Keratinocyte (primary cell): ENCODE data around the gene LCOR.
A peak's percentile ranks its signal among the peaks of the same experiment; 100 is the strongest.

Experiments used
- CTCF ChIP-seq, 3 experiments: IDR thresholded peaks in 1 of 3; conservative IDR thresholded peaks in 1 of 3; optimal IDR thresholded peaks in 1 of 3; 2 replicates in 2 of 3; 3 replicates in 1 of 3; pipeline versions ENCODE3 to v1.5.1; 2011; ENCODE audit warnings: low read length in 3 of 3, mild to moderate bottlenecking in 3 of 3, moderate library complexity in 2 of 3, control low read depth in 1 of 3, inconsistent platforms in 1 of 3; ENCODE audit not compliant: insufficient read depth in 2 of 3; ENCODE audit errors: extremely low read depth in 1 of 3
- EZH2 ChIP-seq: IDR thresholded peaks from one replicate; pipeline ENCODE4 v1.6.1; 2012; ENCODE audit warnings: inconsistent platforms, mild to moderate bottlenecking, low read length, moderate library complexity

- TF ChIP-seq CTCF (optimal IDR thresholded peaks at IDR 0.05 in 1 of 3, IDR thresholded peaks at IDR 0.05 in 1 of 3, conservative IDR thresholded peaks at IDR 0.05 in 1 of 3; ENCODE audit: extremely low read depth in 1 of 3, insufficient read depth in 2 of 3, low read length in 3 of 3) (peak; percentile 78 to 83 (median 78)), EZH2 (no peak)
Observed at GRCh38 chr10:97025613-97026242, 193.6 kb downstream of the LCOR start.
